Osteocyte (in vitro differentiated cells): Measurements from ENCODE around the gene ADAMTSL3. TPM values are rescaled to one million over a fixed set of nuclear protein-coding genes. Genes with fewer than 3 reads are reported as not detected.
"Not testable (repeated sequence)": the region's sequence is repeated elsewhere in the genome, so short reads cannot be mapped to it uniquely, and the experiment has no call there.

Experiments used
- DNase-seq: peaks from one replicate; pipeline ENCODE4 v3.0.0; 2021; ENCODE audit warnings: mixed read lengths; ENCODE audit not compliant: unreplicated experiment; ENCODE audit errors: extremely low spot score
- H3K27ac Mint-ChIP-seq: one replicate; pipeline ENCODE4 v1.8.0; 2021; ENCODE audit warnings: mild to moderate bottlenecking, mixed read lengths; ENCODE audit not compliant: unreplicated experiment
- H3K27me3 Mint-ChIP-seq: one replicate; pipeline ENCODE4 v1.8.0; 2021; ENCODE audit warnings: mixed read lengths; ENCODE audit not compliant: unreplicated experiment
- H3K36me3 Mint-ChIP-seq: one replicate; pipeline ENCODE4 v1.8.0; 2021; ENCODE audit warnings: mixed read lengths; ENCODE audit not compliant: unreplicated experiment
- H3K4me1 Mint-ChIP-seq: one replicate; pipeline ENCODE4 v1.8.0; 2021; ENCODE audit warnings: mixed read lengths; ENCODE audit not compliant: unreplicated experiment
- H3K4me3 Mint-ChIP-seq: one replicate; pipeline ENCODE4 v1.8.0; 2021; ENCODE audit warnings: mild to moderate bottlenecking, moderate library complexity, mixed read lengths; ENCODE audit not compliant: unreplicated experiment
- H3K9me3 Mint-ChIP-seq: one replicate; pipeline ENCODE4 v1.8.0; 2021; ENCODE audit warnings: mixed read lengths; ENCODE audit not compliant: unreplicated experiment
- CTCF ChIP-seq: fragments of 200-600 bp; sonication (generic); IDR thresholded peaks from 2 replicates; pipeline ENCODE4 v1.5.0; 2021; ENCODE audit warnings: antibody characterized with exemption, mild to moderate bottlenecking, moderate library complexity
- total RNA-seq: library from RNA; stranded (reverse); gene quantifications from 2 replicates; pipeline ENCODE4 v1.2.1, GENCODE V29; 2021

The ADAMTSL3 gene
- total RNA-seq, 1 donor from 2014 or later = not detected

GRCh38 chr15:83960192-83960829, 306.4 kb downstream of the ADAMTSL3 start:
- Mint-ChIP-seq H3K27ac (no peak overlapping the region), H3K36me3 (no peaks in the 10 kb centered on the region)
- no peak for TF ChIP-seq CTCF

GRCh38 chr15:83961311-83961710, 307.4 kb downstream of the ADAMTSL3 start:
- no peak overlapping the region for H3K27ac Mint-ChIP-seq

More at GRCh38 chr15:83960192-83960829, 306.4 kb downstream of the ADAMTSL3 start:
- H3K9me3 Mint-ChIP-seq = peaks cover 11% of the 10 kb centered on the region
- no peak for DNase-seq
- H3K27me3 Mint-ChIP-seq = no peaks in the 10 kb centered on the region
- H3K4me3 Mint-ChIP-seq = no peak overlapping the region
- no peaks in the 10 kb centered on the region for H3K4me1 Mint-ChIP-seq

GRCh38 chr15:83964967-83965366, 311.0 kb downstream of the ADAMTSL3 start:
- H3K4me3 Mint-ChIP-seq, H3K27ac Mint-ChIP-seq: not testable (repeated sequence)

More at GRCh38 chr15:83961311-83961710, 307.4 kb downstream of the ADAMTSL3 start:
- Mint-ChIP-seq H3K27me3 (no peaks in the 10 kb centered on the region), H3K4me3 (no peak overlapping the region), H3K4me1 (no peaks in the 10 kb centered on the region), H3K36me3 (no peaks in the 10 kb centered on the region), H3K9me3 (peaks cover 19% of the 10 kb centered on the region)
- no peak for TF ChIP-seq CTCF
- no peak for DNase-seq

GRCh38 chr15:83970295-83970890, 316.5 kb downstream of the ADAMTSL3 start:
- H3K4me3 Mint-ChIP-seq = no peak overlapping the region

More at GRCh38 chr15:83964967-83965366, 311.0 kb downstream of the ADAMTSL3 start:
- not testable (repeated sequence) for DNase-seq, H3K4me1 Mint-ChIP-seq, H3K27me3 Mint-ChIP-seq, H3K36me3 Mint-ChIP-seq
- H3K9me3 Mint-ChIP-seq = peaks cover 37% of the 10 kb centered on the region

GRCh38 chr15:83971992-83972391, 318.1 kb downstream of the ADAMTSL3 start:
- Mint-ChIP-seq H3K36me3 (no peaks in the 10 kb centered on the region), H3K27ac (no peak overlapping the region), H3K4me1 (no peaks in the 10 kb centered on the region), H3K9me3 (peaks cover 35% of the 10 kb centered on the region), H3K4me3 (no peak overlapping the region), H3K27me3 (no peaks in the 10 kb centered on the region)
- TF ChIP-seq CTCF = no peak
- DNase-seq = no peak

More at GRCh38 chr15:83970295-83970890, 316.5 kb downstream of the ADAMTSL3 start:
- peaks cover 33% of the 10 kb centered on the region for H3K9me3 Mint-ChIP-seq
- H3K36me3 Mint-ChIP-seq = no peaks in the 10 kb centered on the region
- no peak for DNase-seq
- H3K27ac Mint-ChIP-seq = no peak overlapping the region
- H3K4me1 Mint-ChIP-seq = no peaks in the 10 kb centered on the region
- H3K27me3 Mint-ChIP-seq = no peaks in the 10 kb centered on the region
- no peak for TF ChIP-seq CTCF
